Measurements from ENCODE around the gene ANO9. TPM values are rescaled to one million over a fixed set of nuclear protein-coding genes. Genes with fewer than 3 reads are reported as not detected.

The ANO9 gene
- total and polyA plus RNA-seq, 2 experiments from 2014 or later: 9.0 to 10.2 TPM

GRCh38 chr11:377883-378500 is 63.8 kb downstream of the ANO9 start:
- Histone ChIP-seq H3K4me3 (no peak overlapping the region), H3K36me3 (ENCODE audit: insufficient read depth) (peaks cover 4% of the 10 kb centered on the region), H3K4me2 (no peak overlapping the region), H2AFZ (no peak overlapping the region), H3K27ac (ENCODE audit: low read depth) (no peak overlapping the region), H3K27me3 (ENCODE audit: insufficient read depth) (no peaks in the 10 kb centered on the region), H3F3A (replicated peaks; ENCODE audit: low read depth) (peaks cover 6% of the 10 kb centered on the region; the same call in 1 of the 2 replicates), H4K20me1 (replicated peaks; ENCODE audit: insufficient read depth) (no peaks in the 10 kb centered on the region), H3K79me2 (replicated peaks; ENCODE audit: insufficient read depth) (no peaks in the 10 kb centered on the region), H3K9me2 (ENCODE audit: insufficient read depth) (no peaks in the 10 kb centered on the region), H3K4me1 (ENCODE audit: insufficient read depth) (no peaks in the 10 kb centered on the region)
- Mint-ChIP-seq H3K36me3 (ENCODE audit: low read depth) (peaks cover 45% of the 10 kb centered on the region), H3K27me3 (ENCODE audit: insufficient read depth, low read depth, poor library complexity) (peaks cover 16% of the 10 kb centered on the region), H3K4me3 (no peak overlapping the region), H3K4me1 (no peaks in the 10 kb centered on the region; the same call in 2 of the 3 replicates), H3K9me3 (no peaks in the 10 kb centered on the region), H3K27ac (no peak overlapping the region)
- ATAC-seq (no peak), DNase-seq (ENCODE audit: low spot score) (no peak)
- TF ChIP-seq STAT1 (IDR thresholded peaks at IDR 0.05; ENCODE audit: unreplicated experiment) (no peak), REST (IDR thresholded peaks at IDR 0.05; ENCODE audit: unreplicated experiment) (no peak)

GRCh38 chr11:377174-377865 is 64.5 kb downstream of the ANO9 start:
- DNase-seq (ENCODE audit: low spot score) (no peak), ATAC-seq (no peak)
- no peak overlapping the region for H3K4me2 ChIP-seq
- H4K20me1 ChIP-seq (replicated peaks; ENCODE audit: insufficient read depth): no peaks in the 10 kb centered on the region
- no peak overlapping the region for H3K27ac Mint-ChIP-seq
- H3K4me3 ChIP-seq: no peak overlapping the region
- H3K79me2 ChIP-seq (replicated peaks; ENCODE audit: insufficient read depth): no peaks in the 10 kb centered on the region
- H3K4me1 Mint-ChIP-seq: no peaks in the 10 kb centered on the region; the same call in 2 of the 3 replicates
- no peak overlapping the region for H2AFZ ChIP-seq
- H3K27me3 Mint-ChIP-seq (ENCODE audit: insufficient read depth, low read depth, poor library complexity): peaks cover 14% of the 10 kb centered on the region
- peaks cover 4% of the 10 kb centered on the region for H3K36me3 ChIP-seq (ENCODE audit: insufficient read depth)
- no peak for TF ChIP-seq EZH2phosphoT487 (IDR thresholded peaks at IDR 0.05; ENCODE audit: unreplicated experiment)
- no peak for TF ChIP-seq ZNF114 (CRISPR knock-in tag; IDR thresholded peaks at IDR 0.05)
- H3K4me1 ChIP-seq (ENCODE audit: insufficient read depth): no peaks in the 10 kb centered on the region
- H3K27me3 ChIP-seq (ENCODE audit: insufficient read depth): no peaks in the 10 kb centered on the region
- peaks cover 50% of the 10 kb centered on the region for H3K36me3 Mint-ChIP-seq (ENCODE audit: low read depth)
- no peak overlapping the region for H3K4me3 Mint-ChIP-seq
- no peak overlapping the region for H3K27ac ChIP-seq (ENCODE audit: low read depth)
- no peaks in the 10 kb centered on the region for H3K9me3 Mint-ChIP-seq
- peaks cover 6% of the 10 kb centered on the region; the same call in 1 of the 2 replicates for H3F3A ChIP-seq (replicated peaks; ENCODE audit: low read depth)
- H3K9me2 ChIP-seq (ENCODE audit: insufficient read depth): no peaks in the 10 kb centered on the region
